Keratinocyte (primary cell): ENCODE measurements around the gene CYP27B1. TPM values are rescaled to one million over a fixed set of nuclear protein-coding genes. Genes with fewer than 3 reads are reported as not detected.
"Not testable (repeated sequence)": the region's sequence is repeated elsewhere in the genome, so short reads cannot be mapped to it uniquely, and the experiment has no call there.

Experiments
- DNase-seq: peaks from one replicate; pipeline ENCODE4 v3.0.0-alpha.2; 2011; ENCODE audit warnings: low read depth, missing footprints, low spot score
- FAIRE-seq: peaks from 2 replicates; lab custom pipeline; 2011; peaks lifted over from hg19 to GRCh38; lab: Jason Lieb, UNC
- H2AFZ ChIP-seq: 2 replicates; pipeline ENCODE4 v1.6.0; 2012; ENCODE audit warnings: low read length, control low read depth, inconsistent platforms; ENCODE audit not compliant: control insufficient read depth
- H3K27ac ChIP-seq: 2 replicates; pipeline ENCODE4 v1.5.1; 2011; ENCODE audit warnings: low read length; ENCODE audit not compliant: control insufficient read depth, insufficient read depth
- H3K27me3 ChIP-seq: 3 replicates; pipeline ENCODE4 v1.6.0; 2011; ENCODE audit warnings: low read length; ENCODE audit not compliant: control insufficient read depth, insufficient read depth; ENCODE audit errors: extremely low read depth
- H3K36me3 ChIP-seq, 2 experiments: 2 replicates in 1 of 2; 3 replicates in 1 of 2; pipeline ENCODE4 v1.5.1; 2011; ENCODE audit warnings: low read length in 2 of 2, mild to moderate bottlenecking in 1 of 2; ENCODE audit not compliant: control insufficient read depth in 2 of 2, insufficient read depth in 2 of 2; ENCODE audit errors: extremely low read depth in 1 of 2
- H3K4me1 ChIP-seq: 3 replicates; pipeline ENCODE4 v1.5.1; 2011; ENCODE audit warnings: low read length; ENCODE audit not compliant: control insufficient read depth, insufficient read depth; ENCODE audit errors: extremely low read depth
- H3K4me2 ChIP-seq: 3 replicates; pipeline ENCODE4 v1.6.0; 2011; ENCODE audit warnings: low read depth, low read length; ENCODE audit not compliant: control insufficient read depth, insufficient read depth; ENCODE audit errors: extremely low read depth
- H3K4me3 ChIP-seq, 3 experiments: fragments of 200-600 bp in 1 of 3; sonication (generic) in 1 of 3; 2 replicates in 2 of 3; 3 replicates in 1 of 3; pipeline ENCODE4 v1.5.1; 2011 to 2016; ENCODE audit warnings: low read length in 3 of 3, mild to moderate bottlenecking in 3 of 3, control low read depth in 2 of 3, inconsistent platforms in 1 of 3, low read depth in 1 of 3, mixed read lengths in 1 of 3, mixed run types in 1 of 3, moderate library complexity in 1 of 3; ENCODE audit not compliant: control insufficient read depth in 2 of 3, insufficient read depth in 2 of 3; ENCODE audit errors: extremely low read depth in 1 of 3
- H3K79me2 ChIP-seq: 2 replicates; pipeline ENCODE4 v1.6.0; 2012; ENCODE audit warnings: low read length; ENCODE audit not compliant: control insufficient read depth, insufficient read depth
- H3K9ac ChIP-seq: 3 replicates; pipeline ENCODE4 v1.6.0; 2011; ENCODE audit warnings: low read length; ENCODE audit not compliant: control insufficient read depth, insufficient read depth; ENCODE audit errors: extremely low read depth
- H3K9me1 ChIP-seq: 3 replicates; pipeline ENCODE4 v1.6.0; 2011; ENCODE audit warnings: low read length; ENCODE audit not compliant: control insufficient read depth, insufficient read depth; ENCODE audit errors: extremely low read depth
- H3K9me3 ChIP-seq: 2 replicates; pipeline ENCODE4 v1.5.1; 2012; ENCODE audit warnings: low read depth, low read length; ENCODE audit not compliant: control insufficient read depth
- H4K20me1 ChIP-seq: 3 replicates; pipeline ENCODE4 v1.6.0; 2011; ENCODE audit warnings: low read length; ENCODE audit not compliant: control insufficient read depth, insufficient read depth; ENCODE audit errors: extremely low read depth
- CTCF ChIP-seq, 3 experiments: IDR thresholded peaks in 1 of 3; conservative IDR thresholded peaks in 1 of 3; optimal IDR thresholded peaks in 1 of 3; 2 replicates in 2 of 3; 3 replicates in 1 of 3; pipeline versions ENCODE3 to v1.5.1; 2011; ENCODE audit warnings: low read length in 3 of 3, mild to moderate bottlenecking in 3 of 3, moderate library complexity in 2 of 3, control low read depth in 1 of 3, inconsistent platforms in 1 of 3; ENCODE audit not compliant: insufficient read depth in 2 of 3; ENCODE audit errors: extremely low read depth in 1 of 3
- EZH2 ChIP-seq: IDR thresholded peaks from one replicate; pipeline ENCODE4 v1.6.1; 2012; ENCODE audit warnings: inconsistent platforms, mild to moderate bottlenecking, low read length, moderate library complexity
- dilution Hi-C: fragments of 300-500 bp; cut with MboI; formaldehyde crosslinking; loops from one replicate; pipeline ENCODE4 v1.7.0; 2020; ENCODE audit warnings: low sequenced_read_pairs; ENCODE audit not compliant: extremely low pct_ligation_motif_present
- polyA plus RNA-seq, 5 experiments: library from polyadenylated mRNA; depleted of rRNA in 3 of 5; stranded (reverse) in 3 of 5; stranded (forward) in 1 of 5; unstranded in 1 of 5; fragments of >200 nt; gene quantifications; 1 replicate in 1 of 5; 2 replicates in 3 of 5; 3 replicates in 1 of 5; pipeline versions ENCODE4 v1.2.1 to v1.2.3, GENCODE V29; 2011 to 2012; ENCODE audit warnings: missing spikeins in 2 of 5, low read depth in 1 of 5, low replicate concordance in 1 of 5

The CYP27B1 gene
- polyA plus RNA-seq, 1 donor (not counting 4 experiments of a cell fraction or from before 2014, with no cell fraction given) = 33.6 TPM

- Histone ChIP-seq H3K27ac (no peak overlapping the region), H3K36me3 (peaks cover 9 to 14% of the 10 kb centered on the region in 2 experiments), H3K4me2 (no peak overlapping the region), H3K9ac (no peak overlapping the region), H3K4me3 (no peak overlapping the region), H3K9me3 (no peaks in the 10 kb centered on the region), H2AFZ (no peak overlapping the region), H3K79me2 (no peaks in the 10 kb centered on the region), H3K4me1 (no peaks in the 10 kb centered on the region), H3K27me3 (no peaks in the 10 kb centered on the region), H3K9me1 (no peaks in the 10 kb centered on the region), H4K20me1 (no peaks in the 10 kb centered on the region)
- FAIRE-seq (no peak), DNase-seq (no peak)
- dilution Hi-C loops = no loop called here
- TF ChIP-seq EZH2 (no peak), CTCF (optimal IDR thresholded peaks at IDR 0.05 in 1 of 3, IDR thresholded peaks at IDR 0.05 in 1 of 3, conservative IDR thresholded peaks at IDR 0.05 in 1 of 3; ENCODE audit: extremely low read depth in 1 of 3, insufficient read depth in 2 of 3, low read length in 3 of 3) (no peak)
Measured at GRCh38 chr12:57715786-57716185, 51.1 kb downstream of the CYP27B1 start.

- H3K4me1 ChIP-seq, dilution Hi-C loops, H3K27me3 ChIP-seq, H3K4me3 ChIP-seq, DNase-seq, H3K27ac ChIP-seq, H3K9ac ChIP-seq, H2AFZ ChIP-seq, H4K20me1 ChIP-seq, H3K9me1 ChIP-seq, H3K79me2 ChIP-seq, H3K4me2 ChIP-seq, H3K9me3 ChIP-seq, FAIRE-seq: not testable (repeated sequence)
- H3K36me3 ChIP-seq = peaks cover 5 to 14% of the 10 kb centered on the region in 2 experiments
Measured at GRCh38 chr12:57715036-57715748, 51.7 kb downstream of the CYP27B1 start.

- no peaks in the 10 kb centered on the region for H3K79me2 ChIP-seq
- dilution Hi-C loops = no loop called here
- no peak overlapping the region for H3K4me3 ChIP-seq
Measured at GRCh38 chr12:57713209-57713608, 53.7 kb downstream of the CYP27B1 start.

More at GRCh38 chr12:57713209-57713608, 53.7 kb downstream of the CYP27B1 start:
- Histone ChIP-seq H4K20me1 (no peaks in the 10 kb centered on the region), H3K9me3 (no peaks in the 10 kb centered on the region), H3K27me3 (no peaks in the 10 kb centered on the region), H3K9ac (no peak overlapping the region), H3K4me2 (no peak overlapping the region), H3K27ac (no peak overlapping the region), H3K4me1 (no peaks in the 10 kb centered on the region), H3K9me1 (no peaks in the 10 kb centered on the region), H2AFZ (no peak overlapping the region), H3K36me3 (peaks cover 5 to 7% of the 10 kb centered on the region in 2 experiments)
- TF ChIP-seq EZH2 = no peak
- no peak for TF ChIP-seq CTCF (optimal IDR thresholded peaks at IDR 0.05 in 1 of 3, IDR thresholded peaks at IDR 0.05 in 1 of 3, conservative IDR thresholded peaks at IDR 0.05 in 1 of 3; ENCODE audit: extremely low read depth in 1 of 3, insufficient read depth in 2 of 3, low read length in 3 of 3)
- no peak for DNase-seq
- FAIRE-seq = no peak
